ENCODE measurements around the gene TRPV6. TPM values are rescaled to one million over a fixed set of nuclear protein-coding genes. Genes with fewer than 3 reads are reported as not detected.
A peak's percentile ranks its signal among the peaks of the same experiment; 100 is the strongest.

Gene TRPV6
- total RNA-seq, 1 donor from 2014 or later: not detected

- no peaks in the 10 kb centered on the region for H3K9me3 Mint-ChIP-seq (ENCODE audit: unreplicated experiment)
- H3K27me3 Mint-ChIP-seq (ENCODE audit: unreplicated experiment): peaks cover 15% of the 10 kb centered on the region
- no peak overlapping the region for H3K27ac Mint-ChIP-seq (ENCODE audit: unreplicated experiment)
- no peaks in the 10 kb centered on the region for H3K4me1 Mint-ChIP-seq (ENCODE audit: unreplicated experiment)
- peak overlapping the region; percentile 6 for H3K4me3 Mint-ChIP-seq (ENCODE audit: unreplicated experiment)
- DNase-seq (ENCODE audit: low spot score): no peak
- H3K36me3 Mint-ChIP-seq (ENCODE audit: low read depth, unreplicated experiment): no peaks in the 10 kb centered on the region
- no peak for TF ChIP-seq CTCF (IDR thresholded peaks at IDR 0.05; ENCODE audit: unreplicated experiment)
Observed at GRCh38 chr7:142869434-142869833, 16.1 kb downstream of the TRPV6 start.

GRCh38 chr7:142868986-142869415, 16.5 kb downstream of the TRPV6 start:
- no peak for DNase-seq (ENCODE audit: low spot score)
- H3K4me3 Mint-ChIP-seq (ENCODE audit: unreplicated experiment): no peak overlapping the region
- H3K27me3 Mint-ChIP-seq (ENCODE audit: unreplicated experiment): peaks cover 12% of the 10 kb centered on the region
- H3K36me3 Mint-ChIP-seq (ENCODE audit: low read depth, unreplicated experiment): no peaks in the 10 kb centered on the region
- no peaks in the 10 kb centered on the region for H3K9me3 Mint-ChIP-seq (ENCODE audit: unreplicated experiment)
- TF ChIP-seq CTCF (IDR thresholded peaks at IDR 0.05; ENCODE audit: unreplicated experiment): no peak
- H3K4me1 Mint-ChIP-seq (ENCODE audit: unreplicated experiment): no peaks in the 10 kb centered on the region
- H3K27ac Mint-ChIP-seq (ENCODE audit: unreplicated experiment): no peak overlapping the region

GRCh38 chr7:142868188-142868985, 17.2 kb downstream of the TRPV6 start:
- Mint-ChIP-seq H3K27ac (ENCODE audit: unreplicated experiment) (no peak overlapping the region), H3K9me3 (ENCODE audit: unreplicated experiment) (no peaks in the 10 kb centered on the region), H3K4me1 (ENCODE audit: unreplicated experiment) (no peaks in the 10 kb centered on the region), H3K27me3 (ENCODE audit: unreplicated experiment) (peaks cover 12% of the 10 kb centered on the region), H3K36me3 (ENCODE audit: low read depth, unreplicated experiment) (no peaks in the 10 kb centered on the region), H3K4me3 (ENCODE audit: unreplicated experiment) (no peak overlapping the region)
- TF ChIP-seq CTCF (IDR thresholded peaks at IDR 0.05; ENCODE audit: unreplicated experiment): no peak
- no peak for DNase-seq (ENCODE audit: low spot score)

GRCh38 chr7:142867398-142868187, 18.0 kb downstream of the TRPV6 start:
- Mint-ChIP-seq H3K27me3 (ENCODE audit: unreplicated experiment) (peaks cover 12% of the 10 kb centered on the region), H3K36me3 (ENCODE audit: low read depth, unreplicated experiment) (no peaks in the 10 kb centered on the region), H3K27ac (ENCODE audit: unreplicated experiment) (no peak overlapping the region), H3K4me1 (ENCODE audit: unreplicated experiment) (no peaks in the 10 kb centered on the region), H3K4me3 (ENCODE audit: unreplicated experiment) (no peak overlapping the region), H3K9me3 (ENCODE audit: unreplicated experiment) (no peaks in the 10 kb centered on the region)
- DNase-seq (ENCODE audit: low spot score): no peak
- no peak for TF ChIP-seq CTCF (IDR thresholded peaks at IDR 0.05; ENCODE audit: unreplicated experiment)

GRCh38 chr7:142867097-142867378, 18.5 kb downstream of the TRPV6 start:
- Mint-ChIP-seq H3K27ac (ENCODE audit: unreplicated experiment) (no peak overlapping the region), H3K4me1 (ENCODE audit: unreplicated experiment) (no peaks in the 10 kb centered on the region), H3K9me3 (ENCODE audit: unreplicated experiment) (no peaks in the 10 kb centered on the region), H3K36me3 (ENCODE audit: low read depth, unreplicated experiment) (no peaks in the 10 kb centered on the region), H3K27me3 (ENCODE audit: unreplicated experiment) (peaks cover 11% of the 10 kb centered on the region), H3K4me3 (ENCODE audit: unreplicated experiment) (no peak overlapping the region)
- DNase-seq (ENCODE audit: low spot score): no peak
- TF ChIP-seq CTCF (IDR thresholded peaks at IDR 0.05; ENCODE audit: unreplicated experiment): no peak
